Transverse colon (tissue), 4 donors: ENCODE measurements around the gene NRG2. TPM values are rescaled to one million over a fixed set of nuclear protein-coding genes. Genes with fewer than 3 reads are reported as not detected.

Experiments used
- DNase-seq: peaks from one replicate; pipeline ENCODE4 v3.0.0-alpha.2; 2019
- H3K27ac ChIP-seq, 4 donors: fragments of 200-600 bp; sonication (generic); 2 replicates each; pipeline ENCODE4 v1.5.1; 2016 to 2018; ENCODE audit warnings: inconsistent platforms in 4 of 4
- H3K27me3 ChIP-seq: fragments of 200-600 bp; sonication (generic); 2 replicates; pipeline ENCODE4 v1.5.1; 2017; ENCODE audit warnings: inconsistent platforms
- H3K36me3 ChIP-seq, 4 donors: fragments of 200-600 bp; sonication (generic); 2 replicates each; pipeline ENCODE4 v1.5.1; 2017 to 2019; ENCODE audit warnings: inconsistent platforms in 4 of 4
- H3K4me1 ChIP-seq, 4 donors: fragments of 200-600 bp; sonication (generic); 2 replicates each; pipeline ENCODE4 v1.5.1; 2017 to 2020; ENCODE audit warnings: inconsistent platforms in 4 of 4
- H3K4me3 ChIP-seq, 4 donors: fragments of 200-600 bp; sonication (generic); 1 replicate in 1 of 4; 2 replicates in 3 of 4; pipeline versions ENCODE4 v1.5.1 to v1.6.1; 2017 to 2019; ENCODE audit warnings: inconsistent platforms in 4 of 4
- H3K9me3 ChIP-seq, 2 donors: fragments of 200-600 bp; sonication (generic); 2 replicates each; pipeline ENCODE4 v1.5.1; 2017 to 2019; ENCODE audit warnings: inconsistent platforms in 2 of 2
- CTCF ChIP-seq, 5 experiments: fragments of 200-600 bp in 3 of 5; fragments of 450-650 bp in 2 of 5; sonication (generic) in 3 of 5; IDR thresholded peaks; 1 replicate in 2 of 5; 2 replicates in 3 of 5; pipeline ENCODE4 v1.5.1; 2016 to 2017; ENCODE audit warnings: antibody characterized with exemption in 5 of 5, inconsistent platforms in 3 of 5, mild to moderate bottlenecking in 2 of 5, moderate library complexity in 1 of 5
- EP300 ChIP-seq: sonication (generic); formaldehyde crosslinking; IDR thresholded peaks from one replicate; pipeline ENCODE4 v1.6.1; 2017; ENCODE audit warnings: antibody characterized with exemption, low read depth
- POLR2A ChIP-seq: fragments of 450-650 bp; IDR thresholded peaks from one replicate; pipeline ENCODE4 v1.6.1; 2016; ENCODE audit warnings: antibody characterized with exemption, mild to moderate bottlenecking, moderate library complexity
- POLR2AphosphoS5 ChIP-seq, 3 donors: sonication (generic); formaldehyde crosslinking; IDR thresholded peaks; one replicate each; pipeline ENCODE4 v1.6.1; 2016; ENCODE audit warnings: antibody characterized with exemption in 3 of 3
- WGBS, 2 donors: methylation state at CpG; one replicate each; pipeline ENCODE4 v1.1.5; 2018; ENCODE audit warnings: low coverage in 1 of 2; 5-methylcytosine and 5-hydroxymethylcytosine counted together
- in situ Hi-C, 4 donors: fragments of 200-750 bp; cut with MboI; loops; one replicate each; pipeline versions ENCODE4 v1.15.0 to v1.15.1; 2017; ENCODE audit warnings: low sequenced_read_pairs in 3 of 4, low pct_ligation_motif_present in 1 of 4, low pct_unique_long_range_greater_than_20kb in 1 of 4
- intact Hi-C: fragments of 100-400 bp; cut with DNase I; formaldehyde crosslinking; loops from one replicate; pipeline ENCODE4 v1.15.1; 2023; ENCODE audit warnings: low total_unique reads
- total RNA-seq, 4 donors: library from RNA; depleted of rRNA; stranded (reverse); fragments of >200 nt; gene quantifications; one replicate each; pipeline ENCODE4 v1.1.0, GENCODE V29; 2016

Gene NRG2
- total RNA-seq, 4 donors from 2014 or later = 0.68 to 12.3 (median 0.95) TPM; not detected in 1

GRCh38 chr5:139872851-139873794, 170.0 kb downstream of the NRG2 start:
- H3K9me3 ChIP-seq = no peaks in the 10 kb centered on the region
- in situ Hi-C loops (no loop called here), intact Hi-C loops (no loop called here)
- no peaks in the 10 kb centered on the region for H3K36me3 ChIP-seq
- H3K27ac ChIP-seq = no peak overlapping the region
- peaks cover 3% of the 10 kb centered on the region for H3K27me3 ChIP-seq
- WGBS, 2 donors = 63% methylated on average over 15 of the region's 16 CpGs; no CpG with 5 or more reads in 1 of the 2 donors
- no peak overlapping the region for H3K4me3 ChIP-seq
- H3K4me1 ChIP-seq = no peaks in the 10 kb centered on the region
- no peak for DNase-seq
- no peak for TF ChIP-seq CTCF (IDR thresholded peaks at IDR 0.05)
- TF ChIP-seq POLR2A = no peak
- no peak for TF ChIP-seq POLR2AphosphoS5 (IDR thresholded peaks at IDR 0.05)
- no peak for TF ChIP-seq EP300

- no peak for TF ChIP-seq CTCF (IDR thresholded peaks at IDR 0.05)
- no peak for TF ChIP-seq POLR2AphosphoS5 (IDR thresholded peaks at IDR 0.05)
- no peak for TF ChIP-seq EP300
- Histone ChIP-seq H3K27ac (no peak overlapping the region), H3K4me1 (no peaks in the 10 kb centered on the region), H3K9me3 (no peaks in the 10 kb centered on the region), H3K27me3 (peaks cover 3% of the 10 kb centered on the region), H3K4me3 (no peak overlapping the region), H3K36me3 (no peaks in the 10 kb centered on the region)
- intact Hi-C loops = no loop called here
- WGBS, 2 donors = 72% methylated on average over 9 of the region's 9 CpGs; no CpG with 5 or more reads in 1 of the 2 donors
- no peak for DNase-seq
- in situ Hi-C loops = no loop called here
Observed at GRCh38 chr5:139872052-139872766, 170.9 kb downstream of the NRG2 start.

- Histone ChIP-seq H3K27ac (no peak overlapping the region), H3K36me3 (no peaks in the 10 kb centered on the region), H3K4me1 (no peaks in the 10 kb centered on the region), H3K4me3 (no peak overlapping the region), H3K27me3 (peaks cover 3% of the 10 kb centered on the region), H3K9me3 (no peaks in the 10 kb centered on the region)
- in situ Hi-C loops (no loop called here), intact Hi-C loops (no loop called here)
- 66% methylated on average over 9 of the region's 9 CpGs; no CpG with 5 or more reads in 1 of the 2 donors for WGBS, 2 donors
- no peak for DNase-seq
- no peak for TF ChIP-seq EP300
- TF ChIP-seq CTCF (IDR thresholded peaks at IDR 0.05) = no peak
- TF ChIP-seq POLR2A = no peak
- no peak for TF ChIP-seq POLR2AphosphoS5 (IDR thresholded peaks at IDR 0.05)
Observed at GRCh38 chr5:139871614-139872013, 171.5 kb downstream of the NRG2 start.

- H3K36me3 ChIP-seq = no peaks in the 10 kb centered on the region
- H3K4me1 ChIP-seq = no peaks in the 10 kb centered on the region
- H3K4me3 ChIP-seq = no peak overlapping the region
- no peaks in the 10 kb centered on the region for H3K9me3 ChIP-seq
- WGBS, 2 donors = 100% methylated on average over 1 of the region's 1 CpG; no CpG with 5 or more reads in 1 of the 2 donors
- in situ Hi-C loops (no loop called here), intact Hi-C loops (no loop called here)
- peaks cover 3% of the 10 kb centered on the region for H3K27me3 ChIP-seq
- H3K27ac ChIP-seq = no peak overlapping the region
- TF ChIP-seq POLR2A = no peak
- no peak for TF ChIP-seq POLR2AphosphoS5 (IDR thresholded peaks at IDR 0.05)
- no peak for TF ChIP-seq CTCF (IDR thresholded peaks at IDR 0.05)
- TF ChIP-seq EP300 = no peak
- DNase-seq = no peak
Observed at GRCh38 chr5:139870677-139871076, 172.4 kb downstream of the NRG2 start.
